GM12878 (cell line): ENCODE data around the gene LEFTY1. TPM values are rescaled to one million over a fixed set of nuclear protein-coding genes. Genes with fewer than 3 reads are reported as not detected.

Experiments used
- ATAC-seq: fragments of 200-7000 bp; cut with Tn5 transposase; 3 replicates; pipeline ENCODE4 v1.9.1; 2020; ENCODE audit warnings: mild to moderate bottlenecking, moderate library complexity
- BruUV-seq: library from RNA; stranded (reverse); fragments of 400-500 nt; replicated peaks from 2 replicates; lab custom pipeline; 2021; lab: Mats Ljungman, UMichigan
- CTCF ChIA-PET: fragments of 300-600 bp; sonication (Branson Sonifier 250); formaldehyde crosslinking; extraction: SDS; loops from one replicate; lab custom pipeline; 2021; ENCODE audit warnings: inconsistent platforms; lab: Yijun Ruan, JAX
- POLR2A ChIA-PET: fragments of 350-600 bp; formaldehyde crosslinking; extraction: SDS; loops from one replicate; lab custom pipeline; 2021; ENCODE audit warnings: inconsistent platforms; lab: Charles Lee
- RAD21 ChIA-PET: fragments of 300-600 bp; sonication (Branson Sonifier 250); formaldehyde crosslinking; loops from one replicate; lab custom pipeline; 2023; ENCODE audit warnings: antibody characterized with exemption; ENCODE audit not compliant: unreplicated experiment; lab: Charles Lee
- SMC1A ChIA-PET: fragments of 300-600 bp; sonication (Branson Sonifier 250); formaldehyde crosslinking; loops from one replicate; lab custom pipeline; 2023; ENCODE audit not compliant: unreplicated experiment, uncharacterized antibody; lab: Charles Lee
- DNase-seq: peaks from one replicate; pipeline ENCODE4 v3.0.0-alpha.2; 2011; ENCODE audit warnings: low read depth, low spot score
- FAIRE-seq: peaks from 3 replicates; lab custom pipeline; 2011; peaks lifted over from hg19 to GRCh38; lab: Jason Lieb, UNC
- H2AFZ ChIP-seq: 2 replicates; pipeline ENCODE4 v1.6.0; 2011; ENCODE audit warnings: low read depth, low read length, control low read depth; ENCODE audit not compliant: control insufficient read depth
- H3K27ac ChIP-seq: 2 replicates; pipeline ENCODE4 v1.5.1; 2011; ENCODE audit warnings: control low read depth; ENCODE audit not compliant: control insufficient read depth, insufficient read depth
- H3K27me3 ChIP-seq, 2 experiments: replicated peaks in 1 of 2; 2 replicates each; pipeline versions ENCODE4 v1.6.0 to v1.6.1; 2011; ENCODE audit warnings: low read length in 1 of 2; ENCODE audit not compliant: control insufficient read depth in 2 of 2, insufficient read depth in 2 of 2
- H3K36me3 ChIP-seq, 2 experiments: 2 replicates each; pipeline ENCODE4 v1.5.1; 2011; ENCODE audit warnings: low read length in 1 of 2; ENCODE audit not compliant: control insufficient read depth in 2 of 2, insufficient read depth in 2 of 2
- H3K4me1 ChIP-seq: 2 replicates; pipeline ENCODE4 v1.6.1; 2011; ENCODE audit warnings: mild to moderate bottlenecking, low read length, moderate library complexity, mixed read lengths; ENCODE audit not compliant: control insufficient read depth, insufficient read depth
- H3K4me2 ChIP-seq: 2 replicates; pipeline ENCODE4 v1.6.0; 2011; ENCODE audit warnings: control low read depth; ENCODE audit not compliant: control insufficient read depth, insufficient read depth
- H3K4me3 ChIP-seq: fragments of 200-600 bp; sonication (generic); 2 replicates; pipeline ENCODE4 v1.5.1; 2016
- H3K79me2 ChIP-seq: 2 replicates; pipeline ENCODE4 v1.6.0; 2011; ENCODE audit warnings: low read length; ENCODE audit not compliant: control insufficient read depth, insufficient read depth
- H3K9ac ChIP-seq: 2 replicates; pipeline ENCODE4 v1.8.0; 2011; ENCODE audit warnings: low read length, control low read depth, mixed read lengths; ENCODE audit not compliant: control insufficient read depth, insufficient read depth
- H3K9me3 ChIP-seq: replicated peaks from 3 replicates; pipeline ENCODE4 v1.5.1; 2011; ENCODE audit warnings: mild to moderate bottlenecking, low read length; ENCODE audit not compliant: control insufficient read depth, insufficient read depth
- H4K20me1 ChIP-seq: 2 replicates; pipeline ENCODE4 v1.6.0; 2011; ENCODE audit not compliant: control insufficient read depth, insufficient read depth
- BHLHE40 ChIP-seq, 2 experiments: fragments of 450-650 bp in 1 of 2; IDR thresholded peaks; 2 replicates each; pipeline ENCODE4 v1.6.1; 2011 to 2017; ENCODE audit warnings: low read depth in 2 of 2, borderline replicate concordance in 1 of 2, improper control_type of control experiment in 1 of 2, low read length in 1 of 2, mild to moderate bottlenecking in 1 of 2
- DPF2 ChIP-seq: fragments of 450-650 bp; IDR thresholded peaks from 2 replicates; pipeline ENCODE4 v1.6.1; 2017; ENCODE audit warnings: mild to moderate bottlenecking
- NBN ChIP-seq: fragments of 450-650 bp; IDR thresholded peaks from 2 replicates; pipeline ENCODE4 v1.6.1; 2016
- RB1 ChIP-seq: fragments of 450-650 bp; formaldehyde crosslinking; IDR thresholded peaks from 2 replicates; pipeline ENCODE4 v1.6.1; 2017; ENCODE audit warnings: mild to moderate bottlenecking, borderline replicate concordance
- USF1 ChIP-seq: IDR thresholded peaks from 2 replicates; pipeline ENCODE4 v1.6.1; 2011; ENCODE audit warnings: borderline replicate concordance, low read depth, mild to moderate bottlenecking, moderate library complexity, mixed read lengths, low read length; ENCODE audit not compliant: insufficient read depth; ENCODE audit errors: extremely low read length
- WRNIP1 ChIP-seq: IDR thresholded peaks from 2 replicates; pipeline ENCODE4 v1.6.1; 2011; ENCODE audit warnings: low read depth, low read length, improper control_type of control experiment, borderline replicate concordance
- ZSCAN29 ChIP-seq: fragments of 450-650 bp; IDR thresholded peaks from 2 replicates; pipeline ENCODE4 v1.6.1; 2017; ENCODE audit warnings: mild to moderate bottlenecking, moderate library complexity
- WGBS: methylation state at CpG from one replicate; pipeline ENCODE4 v1.1.6; 2016; ENCODE audit warnings: low lambda C conversion rate; ENCODE audit not compliant: insufficient replicate concordance, insufficient coverage; ENCODE audit errors: missing lambda C conversion rate; 5-methylcytosine and 5-hydroxymethylcytosine counted together
- in situ Hi-C: fragments of 300-500 bp; cut with MboI; formaldehyde crosslinking; loops from 9 replicates; pipeline ENCODE4 v1.14.3; 2018; ENCODE audit warnings: mixed read lengths
- intact Hi-C: fragments of 100-400 bp; cut with micrococcal nuclease; formaldehyde crosslinking; loops from one replicate; pipeline ENCODE4 v1.14.2; 2022; ENCODE audit not compliant: unreplicated experiment
- polyA plus RNA-seq, 11 experiments: library from polyadenylated mRNA; depleted of rRNA in 4 of 11; unstranded in 6 of 11; stranded (reverse) in 5 of 11; fragments of >200 nt; fragmentation: Nextera tagmentation in 4 of 11; fragmentation: Illumina TruSeq in 1 of 11; extraction: Ambion mirVana in 4 of 11; extraction: Trizol in 1 of 11; gene quantifications; 1 replicate in 1 of 11; 2 replicates in 10 of 11; pipeline versions ENCODE4 v1.2.1 to v1.2.3, GENCODE V29; 2011 to 2016; ENCODE audit warnings: inconsistent platforms in 2 of 11, missing spikeins in 2 of 11, low read depth in 1 of 11
- total RNA-seq, 4 experiments: library from RNA; depleted of rRNA in 3 of 4; stranded (reverse); fragments of >200 nt in 3 of 4; fragmentation: Illumina TruSeq in 1 of 4; extraction: Trizol in 1 of 4; gene quantifications; 2 replicates each; pipeline versions ENCODE4 v1.2.1 to v1.2.3, GENCODE V29; 2013 to 2021

LEFTY1 gene
- total and polyA plus RNA-seq, 10 of the 15 experiments (the other 5 are each of a cell fraction or from before 2014, with no cell fraction given): 0.06 TPM; not detected in 8

DNA sequence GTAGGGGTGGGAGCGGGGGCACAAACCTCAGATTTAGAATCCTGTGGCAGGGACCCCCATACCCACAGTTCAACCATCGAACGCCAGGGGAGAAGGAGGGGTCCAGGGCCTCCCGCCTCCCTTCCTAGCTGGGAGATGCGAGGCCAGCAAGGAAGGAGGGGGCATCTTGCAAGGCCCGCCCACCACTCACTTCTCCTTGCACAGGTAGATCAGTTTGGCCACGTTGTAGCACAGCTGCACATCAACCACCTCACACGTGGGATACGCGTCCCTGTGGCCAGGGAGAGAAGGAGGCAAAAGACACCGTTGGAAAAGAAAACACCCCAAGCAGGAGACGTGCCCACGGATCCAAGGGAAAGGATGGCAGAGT, 26.4 kb downstream of the LEFTY1 start:
- in situ Hi-C loops (no loop called here), intact Hi-C loops (no loop called here)
- Histone ChIP-seq H3K27me3 (no peaks in the 10 kb centered on the region), H3K27ac (no peak overlapping the region), H3K36me3 (peaks cover 14 to 18% of the 10 kb centered on the region in 2 experiments), H3K9ac (no peak overlapping the region), H3K4me1 (peaks cover 6% of the 10 kb centered on the region), H2AFZ (no peak overlapping the region), H3K4me3 (no peak overlapping the region), H4K20me1 (no peaks in the 10 kb centered on the region), H3K9me3 (no peaks in the 10 kb centered on the region), H3K4me2 (no peak overlapping the region), H3K79me2 (no peaks in the 10 kb centered on the region)
- ATAC-seq: no peak
- FAIRE-seq: no peak
- POLR2A ChIA-PET: no interaction called here
- no TSS peak for BruUV-seq
- RAD21 ChIA-PET: no interaction called here
- TF ChIP-seq DPF2 (no peak), USF1 (no peak), WRNIP1 (no peak), RB1 (no peak), NBN (no peak), BHLHE40 (IDR thresholded peaks at IDR 0.05; ENCODE audit: borderline replicate concordance in 1 of 2, low read depth in 2 of 2, low read length in 1 of 2) (no peak), ZSCAN29 (no peak)
- SMC1A ChIA-PET: no interaction called here
- WGBS: 96% methylated on average over 13 of the region's 13 CpGs
- DNase-seq: no peak
- CTCF ChIA-PET: no interaction called here
